GM12801 (cell line): ENCODE data around the gene JTB.

Experiments
- CTCF ChIP-seq: IDR thresholded peaks from one replicate; pipeline ENCODE4 v1.5.1; 2011; ENCODE audit warnings: control low read depth; ENCODE audit not compliant: insufficient read length; ENCODE audit errors: extremely low read depth

Gene JTB

GRCh38 chr1:153962088-153963029, 15.1 kb downstream of the JTB start:
- no peak for TF ChIP-seq CTCF

DNA sequence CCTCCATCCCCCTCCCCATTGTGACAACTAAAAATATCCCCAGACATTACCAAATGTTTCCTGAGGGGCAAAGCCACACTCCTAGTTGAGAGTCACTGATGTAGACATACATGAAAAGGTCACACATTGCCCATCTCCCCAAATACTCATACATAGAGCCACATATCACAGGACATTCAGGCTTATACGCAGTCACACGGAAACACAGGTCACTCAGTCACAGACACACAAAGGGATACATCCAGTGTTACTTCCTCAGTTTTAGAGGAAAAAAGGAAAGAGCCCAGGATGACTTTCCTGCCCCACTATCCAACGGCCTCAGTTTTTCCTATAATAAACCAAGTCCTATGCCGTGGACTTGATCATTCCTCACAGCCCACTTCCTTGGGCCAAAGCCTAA, 16.1 kb downstream of the JTB start:
- TF ChIP-seq CTCF = no peak

- no peak for TF ChIP-seq CTCF
Measured at GRCh38 chr1:153960206-153960605, 17.3 kb downstream of the JTB start.

- TF ChIP-seq CTCF = no peak
Measured at GRCh38 chr1:153959454-153959853, 18.0 kb downstream of the JTB start.

- no peak for TF ChIP-seq CTCF
Measured at GRCh38 chr1:153958961-153959260, 18.6 kb downstream of the JTB start.

DNA sequence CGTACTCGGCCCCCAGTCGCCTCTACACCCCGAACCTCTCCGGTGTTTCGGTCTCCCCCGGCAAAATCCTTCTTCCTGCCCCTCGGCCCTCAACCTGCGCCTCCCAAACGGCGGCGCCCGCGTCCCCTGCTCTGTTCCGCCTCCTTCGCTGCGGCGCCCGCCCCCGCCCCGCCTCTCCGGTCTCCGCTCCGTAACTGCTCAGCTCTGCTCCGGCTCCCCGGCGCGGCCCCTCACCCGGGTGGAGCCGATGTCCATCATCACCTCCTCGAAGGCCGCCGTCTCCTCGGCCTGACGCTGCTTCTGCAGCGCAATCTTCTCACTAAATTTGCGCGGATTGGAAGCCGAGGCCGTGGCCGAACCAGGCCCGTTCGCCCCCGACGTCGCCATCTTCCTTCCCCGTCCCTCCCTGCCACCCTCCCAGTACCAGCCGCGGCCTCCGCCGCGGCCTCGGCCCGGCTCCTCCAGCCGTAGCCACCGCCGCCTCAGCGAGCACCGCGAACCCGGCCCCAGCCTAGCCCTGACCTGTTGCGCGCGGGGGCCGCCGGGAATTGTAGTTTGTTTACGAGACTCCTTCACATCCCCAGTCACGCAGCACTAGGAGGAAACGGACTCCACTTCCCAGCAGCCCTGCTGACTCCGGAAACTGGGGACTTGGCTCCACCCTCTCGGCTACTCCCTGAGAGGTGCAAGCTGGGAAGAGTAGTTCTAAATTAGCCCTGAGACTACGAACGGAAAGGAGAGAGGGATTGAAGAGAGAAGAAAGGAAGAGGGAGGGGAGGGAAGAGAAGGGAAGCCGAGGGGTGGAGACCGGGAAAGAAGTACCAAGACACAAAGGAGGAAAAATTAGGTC, 19.1 kb downstream of the JTB start, which contains the start of gene CRTC2:
TSS of gene CRTC2 (minus strand) at position 502 of the 850 bp plus-strand sequence. CDS start at position 387, 115 bp downstream.
- no peak for TF ChIP-seq CTCF

- TF ChIP-seq CTCF = no peak
Measured at GRCh38 chr1:153957744-153958110, 19.7 kb downstream of the JTB start.
